DMS114 treated with DMSO at 0.1 percent for 48 hours (cell line): ENCODE results near the gene MDK.

ENCODE experiments used
- DNase-seq: peaks from one replicate; lab custom pipeline; 2025; ENCODE audit not compliant: unreplicated experiment; lab: John Stamatoyannopoulos, UW

MDK gene

DNA sequence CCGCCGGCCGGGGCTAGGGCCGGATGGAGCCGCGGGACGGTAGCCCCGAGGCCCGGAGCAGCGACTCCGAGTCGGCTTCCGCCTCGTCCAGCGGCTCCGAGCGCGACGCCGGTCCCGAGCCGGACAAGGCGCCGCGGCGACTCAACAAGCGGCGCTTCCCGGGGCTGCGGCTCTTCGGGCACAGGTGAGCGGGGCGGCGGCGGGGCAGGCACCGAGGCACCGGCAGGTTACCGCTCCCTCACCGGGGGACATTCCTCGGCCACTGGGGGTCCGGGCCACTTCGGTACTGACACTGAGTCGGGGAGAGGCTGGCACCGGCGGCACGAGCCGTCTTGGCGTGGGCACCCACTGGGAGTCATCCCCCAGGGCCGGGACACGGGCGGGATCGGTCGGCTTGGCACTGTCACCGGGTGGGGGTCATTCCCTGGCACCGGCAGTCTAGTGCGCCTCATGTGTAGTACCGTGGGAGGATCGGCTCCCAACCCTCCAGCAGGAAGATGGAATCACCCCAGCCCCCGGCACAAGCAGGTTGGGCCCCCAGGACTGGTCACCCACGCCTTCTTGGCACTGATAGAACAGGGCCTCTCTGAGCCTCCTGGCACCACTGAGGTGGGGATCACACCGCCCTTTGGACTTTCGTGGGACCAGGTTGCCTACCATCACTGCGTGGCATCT is 33.7 kb upstream of the MDK start:
- DNase-seq, result no peak

DNA sequence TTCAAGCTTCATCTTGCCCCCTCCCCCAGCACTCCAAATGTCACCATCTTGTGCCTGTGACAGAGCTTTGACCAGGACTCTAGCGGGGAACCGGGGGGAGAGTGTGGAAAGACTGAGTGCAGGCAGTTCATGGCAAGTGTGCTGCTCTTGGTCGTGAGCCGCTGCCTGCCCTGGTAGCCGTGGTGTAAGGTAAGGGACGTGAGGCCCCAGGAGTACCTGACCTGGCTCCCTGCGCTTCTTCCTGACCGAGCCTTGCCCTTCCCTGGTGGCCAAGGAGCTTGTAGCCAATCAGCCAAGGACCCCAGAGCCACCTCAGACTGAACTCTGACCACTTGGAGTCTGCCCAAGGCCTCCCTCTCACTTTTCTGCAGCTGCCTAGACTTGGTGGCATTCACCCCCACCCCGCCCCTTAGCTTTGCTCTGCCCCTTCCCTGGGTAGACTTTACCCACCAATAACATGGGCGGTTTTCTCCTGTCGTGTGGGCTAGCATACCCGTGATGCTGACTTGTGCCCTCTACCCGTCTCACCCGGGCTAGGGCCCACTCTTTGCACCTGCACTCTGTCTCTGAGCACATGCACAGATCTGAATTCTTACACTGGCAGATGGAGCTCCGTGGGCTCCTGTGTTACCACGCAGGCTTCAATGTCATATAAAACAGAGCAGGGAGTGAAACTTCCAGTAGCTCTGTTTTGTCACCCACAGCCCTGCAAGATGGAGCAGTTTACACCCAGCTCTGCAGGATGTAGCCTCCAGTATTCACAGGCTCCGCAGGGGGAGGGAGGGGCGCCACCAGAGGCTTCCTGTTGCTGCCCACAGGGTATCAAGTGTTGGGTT is 32.7 kb upstream of the MDK start:
- DNase-seq, result no peak

DNA sequence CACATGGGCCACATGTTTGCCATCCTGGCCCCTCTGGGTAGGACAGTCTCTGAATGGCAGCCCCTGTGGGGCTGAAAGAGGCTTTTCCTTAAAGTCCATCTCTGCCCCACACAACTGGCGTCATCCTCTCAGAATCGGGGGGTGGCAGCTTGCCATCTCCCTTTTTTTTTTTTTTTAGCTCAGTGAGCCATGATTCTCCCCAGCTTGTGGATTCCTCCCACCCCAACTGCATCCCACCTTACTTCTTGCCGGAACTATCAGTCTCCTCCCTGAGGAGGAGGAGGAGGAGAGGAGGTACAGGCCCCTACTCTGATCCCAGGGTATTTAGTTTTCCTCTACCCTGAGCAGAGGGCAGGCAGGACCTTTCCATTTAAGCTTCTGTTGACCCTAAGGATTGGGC is 30.8 kb upstream of the MDK start:
- no peak for DNase-seq

DNA sequence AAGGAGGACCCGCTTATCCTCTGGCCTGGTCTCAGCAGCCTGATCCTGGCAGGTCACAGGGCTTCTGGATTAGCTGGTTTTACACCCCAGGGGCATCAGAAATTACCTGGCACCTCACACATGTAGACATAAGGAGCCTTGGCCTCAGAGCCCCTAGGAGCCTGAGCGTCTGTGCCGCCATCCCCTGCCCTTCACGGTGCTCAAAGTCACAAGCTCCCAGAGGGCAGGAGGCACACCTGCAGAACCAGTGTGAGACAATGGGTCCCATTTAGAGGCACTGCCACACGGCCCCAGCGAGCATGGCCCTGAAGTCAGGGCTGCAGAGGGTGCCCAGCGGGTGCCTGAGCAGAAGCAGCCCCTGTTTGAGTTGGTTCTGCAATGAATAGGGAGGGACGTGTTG is 30.3 kb upstream of the MDK start:
- no peak for DNase-seq

DNA sequence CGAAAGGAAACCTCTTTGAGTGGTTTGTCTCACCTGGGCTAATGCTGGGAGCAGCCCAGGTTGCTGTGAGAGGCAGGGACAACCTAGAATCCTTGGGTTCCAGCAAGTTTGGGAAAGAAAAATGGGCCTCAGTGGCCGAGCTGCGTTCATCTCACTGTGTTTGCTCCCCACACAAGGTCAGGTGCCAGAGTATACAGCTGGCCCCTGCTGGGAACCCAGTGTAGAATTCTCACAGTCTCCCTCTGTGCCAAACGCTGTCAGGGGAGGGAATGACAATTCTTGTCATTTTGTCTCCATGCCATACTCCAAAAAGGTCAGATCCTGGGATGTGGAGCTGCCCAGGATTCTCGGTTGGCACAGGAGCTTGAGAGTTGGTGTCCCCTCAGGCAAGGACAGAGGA is 29.9 kb upstream of the MDK start:
- DNase-seq, result no peak

DNA sequence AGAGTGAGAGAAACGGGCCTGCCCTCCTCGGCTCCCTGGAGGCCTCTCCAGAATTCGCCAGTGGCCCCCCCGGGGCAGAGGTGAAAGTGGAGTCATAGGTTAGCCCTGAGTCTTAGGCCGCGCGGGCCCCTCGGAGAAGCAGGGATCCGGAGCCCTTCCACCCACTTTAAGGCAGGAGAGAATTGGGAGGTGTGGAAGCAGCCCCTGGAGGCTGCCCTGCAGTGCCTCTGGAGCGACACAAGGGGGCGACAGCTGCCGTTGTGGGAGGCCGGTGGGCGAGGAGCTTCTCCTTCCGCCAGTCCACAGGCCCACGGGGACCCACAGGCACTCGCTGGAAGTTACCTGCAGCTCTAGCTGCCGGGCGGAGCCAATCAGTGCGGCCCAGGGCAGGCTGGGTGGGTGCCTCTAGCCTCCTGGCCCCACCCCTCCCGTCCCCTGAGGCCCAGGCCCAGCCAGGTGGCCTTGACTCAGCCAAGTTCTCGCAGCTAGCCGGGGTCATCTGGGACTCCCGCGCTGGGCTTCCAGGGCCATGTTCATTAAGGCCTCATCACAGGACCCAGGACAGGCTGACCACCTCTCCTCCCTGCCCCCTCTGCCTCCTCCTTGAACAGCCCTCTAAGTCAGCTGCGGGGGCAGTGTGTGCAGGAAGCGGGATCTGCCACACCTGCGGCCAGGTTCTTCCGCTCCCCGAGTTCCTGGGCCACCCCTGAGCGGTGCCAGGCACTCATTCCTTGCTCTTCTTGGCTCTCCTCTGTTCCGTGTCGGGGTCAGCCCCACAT is 29.2 kb upstream of the MDK start:
- DNase-seq, result no peak

DNA sequence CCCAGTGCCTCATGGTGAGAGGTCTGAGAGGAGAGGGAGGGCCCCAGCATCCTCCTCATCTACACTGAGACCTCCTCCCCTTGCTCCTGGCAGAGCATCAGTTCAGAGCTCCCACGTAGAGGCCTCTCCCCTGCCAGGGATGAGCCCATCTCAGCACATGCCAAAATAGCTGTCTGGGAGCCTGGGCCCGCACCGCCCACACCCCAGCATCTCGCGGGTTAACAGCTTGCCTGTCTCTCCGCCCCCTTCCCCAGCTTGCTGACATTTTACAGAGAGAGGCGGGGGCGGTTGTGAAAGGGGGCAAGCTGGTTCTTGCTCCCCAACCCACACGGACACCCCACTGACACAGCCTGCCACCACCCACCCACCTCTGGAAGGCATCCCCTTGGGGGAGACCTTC is 27.8 kb upstream of the MDK start:
- DNase-seq, result no peak

DNA sequence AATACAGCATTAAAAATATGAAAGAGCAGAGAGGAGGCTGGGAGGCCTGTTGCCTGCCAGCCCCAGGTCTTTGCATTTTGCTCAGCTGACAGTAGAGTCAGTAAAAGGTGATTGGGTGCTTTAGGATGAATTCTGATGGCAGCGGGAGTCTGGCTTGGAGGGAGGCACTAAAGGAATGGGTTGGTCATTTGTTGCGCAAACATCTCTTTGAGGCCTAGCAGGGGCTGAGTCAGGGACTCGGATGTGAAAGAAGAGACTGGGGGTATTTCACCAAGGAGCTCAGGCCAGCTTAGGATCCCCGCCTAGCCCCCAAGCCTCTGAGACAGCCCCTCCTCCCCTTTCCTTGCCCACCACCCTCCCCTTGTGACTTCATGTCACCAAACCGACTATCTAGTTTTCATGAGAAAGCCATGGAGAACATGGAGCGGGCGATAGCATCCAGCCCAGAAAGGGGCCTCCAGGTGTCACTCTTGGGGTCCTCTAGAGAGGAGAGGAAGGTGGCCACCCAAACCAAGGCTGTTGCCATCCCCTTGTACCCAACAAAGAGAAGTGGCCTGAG is 24.5 kb upstream of the MDK start:
- no peak for DNase-seq

DNA sequence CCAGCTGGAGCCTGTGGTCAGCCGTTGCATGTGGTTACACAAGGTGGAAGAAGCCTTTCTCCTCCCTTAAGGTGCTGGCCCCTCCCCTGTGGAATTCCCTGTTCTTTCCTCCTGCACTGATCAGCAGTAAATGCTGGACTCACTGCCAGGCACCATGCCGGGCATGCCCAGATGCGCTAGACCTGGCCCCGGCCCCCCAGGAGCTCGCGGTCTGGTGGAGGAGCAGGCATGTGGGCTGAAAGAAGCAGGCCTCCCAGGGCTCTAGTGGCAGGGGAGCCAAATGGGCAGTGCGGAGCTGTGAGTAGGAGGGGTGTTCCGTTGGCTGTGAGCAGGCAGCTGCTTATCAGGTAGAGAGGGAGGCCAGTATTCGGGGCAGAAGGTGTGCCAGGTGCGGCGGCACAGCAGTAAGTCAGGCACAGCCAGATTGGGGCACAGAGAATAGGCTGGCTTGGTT is 24.0 kb upstream of the MDK start:
- no peak for DNase-seq

DNA sequence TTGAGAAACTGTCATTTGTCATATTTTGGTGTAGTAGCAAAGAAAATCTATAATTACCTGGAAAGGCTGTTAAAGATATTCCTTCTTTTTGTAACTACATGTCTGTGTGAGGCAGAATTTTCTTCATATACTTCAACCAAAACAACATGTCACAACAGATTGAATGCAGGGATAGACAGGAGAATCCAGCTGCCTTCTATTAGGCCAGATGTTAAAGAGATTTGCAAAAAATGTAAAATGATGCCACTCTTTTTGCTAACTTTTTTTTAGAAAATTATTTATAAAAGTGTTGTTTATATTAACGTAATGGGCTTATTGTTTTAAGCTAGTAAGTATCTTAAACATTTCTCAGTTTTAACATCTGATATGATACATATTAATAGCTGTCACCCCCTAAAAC is 21.5 kb upstream of the MDK start:
- DNase-seq, result no peak

DNA sequence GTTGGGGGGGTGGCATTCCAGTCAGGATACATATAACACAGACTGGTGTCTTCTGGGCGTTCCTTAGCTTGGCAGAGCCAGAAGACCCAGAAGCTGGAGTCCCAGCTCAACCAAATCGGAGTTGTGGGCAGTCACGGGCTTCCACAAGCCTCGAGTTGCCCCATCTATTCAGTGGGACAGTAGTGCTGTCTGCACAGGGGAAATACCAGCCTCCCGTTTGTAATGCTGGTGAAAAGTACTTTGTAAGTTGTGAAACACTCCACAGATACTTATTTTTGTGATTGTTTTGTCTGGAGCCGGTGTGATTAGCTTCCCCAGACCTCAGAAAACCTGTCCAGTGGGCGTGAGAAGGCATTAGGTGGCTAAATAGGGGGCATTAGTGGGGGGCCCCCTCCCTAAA is 20.6 kb upstream of the MDK start:
- no peak for DNase-seq

DNA sequence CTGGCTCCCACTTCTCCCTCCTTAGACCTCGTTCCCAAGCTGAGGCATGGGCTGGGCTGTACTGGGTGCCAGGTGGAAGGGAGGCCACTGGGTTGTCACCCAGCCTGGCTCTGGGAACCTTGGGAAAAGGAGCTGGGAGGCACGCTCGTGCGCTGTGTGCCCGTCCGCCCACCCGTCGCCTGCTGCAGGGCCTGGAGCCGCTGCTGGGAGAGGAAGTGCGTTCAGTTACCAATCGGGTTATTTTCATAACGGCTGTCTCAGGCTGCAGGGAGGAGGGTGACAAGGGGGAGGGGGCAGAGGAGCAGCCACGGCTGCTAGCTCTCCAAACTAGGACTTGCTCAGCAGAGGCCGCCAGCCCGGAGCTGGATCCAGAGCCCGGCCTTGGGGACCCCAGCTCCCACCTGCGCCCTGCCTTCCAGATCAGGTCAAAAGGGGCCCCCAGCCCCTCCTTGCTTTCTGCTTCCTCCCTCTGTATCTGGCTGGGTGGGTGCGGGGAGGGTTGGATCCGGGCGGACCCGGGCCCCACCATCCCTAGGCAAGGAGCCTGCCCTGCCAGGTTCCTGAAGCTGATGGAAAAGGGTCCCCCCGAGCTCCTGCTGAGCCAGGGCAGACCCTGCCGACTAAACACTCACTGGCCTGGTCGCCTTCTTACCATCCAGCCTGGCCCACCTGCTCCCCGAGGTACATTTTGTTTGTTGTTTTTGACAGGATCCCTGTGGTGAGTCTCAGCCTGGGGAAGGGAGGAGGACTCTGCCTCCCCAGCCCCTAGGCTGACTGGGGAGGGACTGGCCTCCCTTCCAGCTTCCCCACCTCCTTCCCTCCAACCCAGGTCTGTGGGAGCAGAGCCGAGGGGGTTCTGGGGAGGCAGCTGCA is 19.9 kb upstream of the MDK start:
- no peak for DNase-seq

DNA sequence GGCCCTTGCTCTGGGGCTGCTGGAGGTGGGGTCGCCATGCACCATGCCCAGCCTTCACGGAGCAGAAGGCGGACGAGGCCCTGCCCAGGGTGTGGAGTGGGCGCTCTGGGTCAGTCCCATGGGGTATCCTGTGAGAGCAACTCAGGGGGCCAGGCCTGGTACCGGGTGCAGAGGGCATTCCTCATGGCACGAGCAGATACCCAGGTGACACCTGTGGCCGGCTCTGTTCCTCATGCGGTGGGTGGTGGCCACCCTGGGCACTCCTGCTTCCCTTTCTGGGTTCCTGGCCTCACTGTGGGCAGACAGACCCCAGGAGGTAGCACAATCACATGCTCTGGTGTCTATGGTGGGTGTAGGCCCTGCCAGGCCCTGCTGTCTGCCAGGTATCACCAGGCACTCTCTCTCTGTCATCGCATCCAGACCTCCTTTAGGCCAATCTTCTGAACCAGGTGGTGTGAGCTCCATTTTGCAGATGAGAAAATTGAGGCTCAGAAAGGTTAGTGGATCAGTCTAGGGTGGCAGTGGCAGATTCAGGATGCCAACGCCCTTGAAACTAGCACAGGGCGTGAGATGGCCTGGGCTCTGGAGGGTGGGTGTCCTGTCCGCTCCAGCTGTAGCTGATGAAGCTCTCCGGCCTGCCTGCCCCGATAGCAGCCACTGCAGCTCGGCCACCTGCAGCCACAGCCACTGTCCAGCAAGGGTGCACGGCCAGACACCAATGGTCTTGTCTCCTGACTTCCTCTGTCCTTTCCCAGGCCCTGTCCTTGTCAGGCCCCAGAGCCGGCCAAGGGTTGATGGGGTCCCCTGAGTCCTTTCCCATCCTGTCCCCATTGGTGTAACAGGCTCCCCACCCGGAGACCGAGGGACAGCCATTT is 19.1 kb upstream of the MDK start:
- no peak for DNase-seq

DNA sequence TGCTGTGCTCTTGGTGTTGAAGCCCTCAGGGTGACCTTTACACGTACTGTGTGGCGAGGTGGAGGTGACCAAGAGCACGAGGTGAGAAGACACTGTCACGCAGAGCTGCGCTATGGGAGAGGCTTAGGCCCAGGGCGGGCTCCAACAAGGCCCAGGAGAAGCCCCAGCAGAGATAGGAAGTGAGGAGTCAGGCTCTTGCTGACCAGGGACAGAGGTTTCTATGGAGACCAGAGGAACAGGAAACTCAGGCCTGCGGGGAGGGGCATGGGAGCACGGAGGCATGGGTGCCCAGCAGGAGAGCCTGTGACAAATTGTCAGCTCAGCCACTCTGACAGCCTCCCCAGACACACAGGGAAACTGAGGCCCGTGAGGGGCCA is 18.4 kb upstream of the MDK start:
- DNase-seq, result no peak

DNA sequence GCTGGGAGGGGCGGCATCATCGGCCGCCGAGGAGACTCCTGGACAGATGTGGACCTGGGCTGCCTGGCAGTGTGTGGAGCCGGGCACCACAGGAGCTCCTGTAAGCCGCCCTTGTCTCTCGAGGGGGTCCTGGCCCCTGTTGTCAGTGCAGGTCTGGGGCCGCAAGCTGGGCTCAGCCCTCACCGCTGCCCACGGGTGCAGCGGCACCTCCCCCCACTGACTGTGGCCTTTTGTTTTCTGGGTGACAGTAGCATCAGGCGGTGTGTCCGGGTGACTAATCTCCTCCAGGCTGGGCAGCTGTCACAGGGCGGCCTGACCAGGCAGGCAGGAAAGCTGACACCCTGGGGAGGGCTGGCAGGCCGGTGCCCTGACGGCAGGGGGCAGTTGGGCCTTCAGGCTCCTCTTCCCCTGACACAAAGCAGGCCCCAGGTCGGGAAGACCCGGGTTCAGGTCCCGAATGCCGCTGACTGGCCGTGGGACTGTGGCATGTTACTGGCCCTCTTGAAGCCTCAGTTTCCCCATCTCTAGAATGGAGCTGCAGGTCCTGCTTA is 17.9 kb upstream of the MDK start:
- DNase-seq, result no peak

DNA sequence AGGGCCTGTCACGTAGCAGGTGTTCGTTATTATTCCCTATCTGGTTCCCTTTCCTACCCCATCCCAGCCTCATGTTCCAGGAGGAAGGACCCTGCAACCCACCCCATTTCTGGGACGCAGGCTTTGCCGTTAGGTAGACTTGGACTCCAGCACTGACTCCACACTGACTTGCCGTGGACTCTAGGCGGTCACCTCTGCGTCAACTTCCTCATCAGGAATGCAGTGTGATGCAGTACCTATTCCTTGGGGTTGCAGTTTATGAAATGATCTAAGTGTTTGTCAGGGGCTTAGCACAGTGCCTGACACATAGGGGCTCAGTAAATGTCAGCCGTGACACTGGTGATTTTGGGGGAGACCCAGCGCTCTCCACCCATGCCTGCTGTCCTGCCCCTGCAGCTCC is 17.4 kb upstream of the MDK start:
- no peak for DNase-seq

DNA sequence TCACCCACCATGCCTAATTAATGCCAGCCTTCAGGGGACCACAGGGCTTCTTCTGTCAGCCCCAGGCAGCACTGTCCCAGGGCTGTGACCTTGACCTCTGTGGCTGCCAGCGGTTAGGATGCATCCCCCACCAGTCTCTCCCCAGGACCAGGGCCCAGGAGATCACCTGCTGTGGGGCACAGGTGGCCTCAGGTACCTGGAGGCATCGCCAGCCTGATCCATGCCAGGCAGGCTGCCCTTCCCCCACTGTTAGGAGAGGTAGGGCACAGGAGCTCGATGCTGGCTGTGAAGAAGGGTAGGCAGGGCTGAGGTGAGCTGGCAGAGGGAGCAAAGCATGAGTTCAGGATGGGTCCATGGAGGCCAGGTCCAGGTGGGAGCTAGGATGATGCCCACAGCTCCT is 16.7 kb upstream of the MDK start:
- DNase-seq, result no peak

DNA sequence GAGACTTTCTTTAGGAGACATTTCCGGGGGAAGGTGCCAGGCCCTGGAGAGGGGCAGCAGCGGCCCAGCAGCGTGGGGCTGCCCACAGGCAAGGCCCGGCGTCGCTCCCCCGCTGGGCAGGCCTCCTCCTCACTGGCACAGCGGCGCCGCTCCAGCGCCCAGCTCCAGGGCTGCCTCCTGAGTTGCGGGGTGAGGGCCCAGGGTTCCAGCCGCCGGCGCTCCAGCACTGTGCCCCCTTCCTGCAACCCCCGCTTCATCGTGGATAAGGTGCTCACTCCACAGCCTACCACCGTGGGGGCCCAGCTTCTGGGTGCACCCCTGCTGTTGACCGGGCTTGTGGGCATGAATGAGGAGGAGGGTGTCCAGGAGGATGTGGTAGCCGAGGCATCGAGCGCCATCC is 15.2 kb upstream of the MDK start:
- DNase-seq, result no peak

DNA sequence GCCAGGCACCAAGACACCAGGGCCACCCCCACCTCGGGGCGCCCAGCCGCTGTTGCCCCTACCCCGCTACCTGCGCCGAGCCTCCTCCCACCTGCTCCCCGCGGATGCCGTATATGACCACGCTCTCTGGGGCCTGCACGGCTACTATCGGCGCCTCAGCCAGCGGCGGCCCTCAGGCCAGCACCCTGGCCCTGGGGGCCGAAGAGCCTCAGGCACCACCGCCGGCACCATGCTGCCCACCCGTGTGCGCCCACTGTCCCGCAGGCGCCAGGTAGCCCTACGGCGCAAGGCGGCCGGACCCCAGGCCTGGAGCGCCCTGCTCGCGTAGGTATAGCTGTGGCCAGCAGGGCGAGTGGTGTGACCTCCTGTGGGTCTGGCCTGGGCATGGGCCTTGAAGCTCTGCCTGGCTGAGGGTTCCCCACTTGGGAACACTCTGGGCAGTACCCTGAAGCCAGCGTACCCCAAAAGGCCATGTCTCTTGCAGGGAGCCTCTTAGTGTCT is 14.8 kb upstream of the MDK start:
- DNase-seq, result no peak
